HG03045 (cell line): Measurements from ENCODE around the gene TLE7.

Source experiments
- ATAC-seq: cut with Tn5 transposase; IDR thresholded peaks from one replicate; pipeline ENCODE4 v1.9.1; 2021; ENCODE audit warnings: mild to moderate bottlenecking, moderate library complexity; ENCODE audit not compliant: unreplicated experiment

The TLE7 gene

DNA sequence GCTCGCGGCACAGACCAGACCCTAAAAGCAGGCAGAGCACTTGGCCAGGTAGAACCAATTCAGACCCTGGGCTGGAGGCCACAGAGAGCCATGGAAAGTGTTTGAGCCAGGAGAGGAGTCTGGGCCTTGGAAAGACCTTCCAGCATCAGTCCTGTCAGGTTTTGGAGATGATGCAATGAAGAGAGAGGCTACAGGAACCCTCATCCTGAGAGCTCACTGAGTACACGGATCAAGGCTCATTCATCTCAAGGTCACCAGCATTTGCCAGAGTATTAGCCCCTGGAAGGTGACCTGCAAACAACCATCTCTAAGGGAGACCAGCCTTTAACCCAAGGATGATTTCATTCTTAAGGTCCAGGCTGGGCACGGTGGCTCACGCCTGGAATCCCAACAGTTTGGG, 27.8 kb downstream of the TLE7 start:
- no peak for ATAC-seq

DNA sequence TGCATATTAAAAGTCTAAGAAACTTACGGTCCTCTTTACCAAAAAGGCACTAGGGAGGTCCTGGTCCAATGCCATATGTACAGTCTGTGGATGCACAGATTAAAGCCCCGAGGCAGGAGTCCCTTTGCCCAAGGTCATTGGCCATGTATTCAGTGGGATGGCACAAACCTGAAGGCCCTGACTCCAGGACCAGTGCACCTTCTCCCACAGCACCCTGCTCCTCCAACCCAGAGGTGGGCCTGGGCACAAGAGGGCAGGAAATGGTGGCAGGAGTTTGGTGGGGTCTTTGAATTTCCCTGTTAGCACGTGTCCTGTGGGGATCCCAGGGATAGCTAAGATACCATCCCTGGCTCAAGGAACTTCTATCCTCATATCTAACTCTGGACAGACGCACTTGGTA, 28.5 kb downstream of the TLE7 start:
- no peak for ATAC-seq

DNA sequence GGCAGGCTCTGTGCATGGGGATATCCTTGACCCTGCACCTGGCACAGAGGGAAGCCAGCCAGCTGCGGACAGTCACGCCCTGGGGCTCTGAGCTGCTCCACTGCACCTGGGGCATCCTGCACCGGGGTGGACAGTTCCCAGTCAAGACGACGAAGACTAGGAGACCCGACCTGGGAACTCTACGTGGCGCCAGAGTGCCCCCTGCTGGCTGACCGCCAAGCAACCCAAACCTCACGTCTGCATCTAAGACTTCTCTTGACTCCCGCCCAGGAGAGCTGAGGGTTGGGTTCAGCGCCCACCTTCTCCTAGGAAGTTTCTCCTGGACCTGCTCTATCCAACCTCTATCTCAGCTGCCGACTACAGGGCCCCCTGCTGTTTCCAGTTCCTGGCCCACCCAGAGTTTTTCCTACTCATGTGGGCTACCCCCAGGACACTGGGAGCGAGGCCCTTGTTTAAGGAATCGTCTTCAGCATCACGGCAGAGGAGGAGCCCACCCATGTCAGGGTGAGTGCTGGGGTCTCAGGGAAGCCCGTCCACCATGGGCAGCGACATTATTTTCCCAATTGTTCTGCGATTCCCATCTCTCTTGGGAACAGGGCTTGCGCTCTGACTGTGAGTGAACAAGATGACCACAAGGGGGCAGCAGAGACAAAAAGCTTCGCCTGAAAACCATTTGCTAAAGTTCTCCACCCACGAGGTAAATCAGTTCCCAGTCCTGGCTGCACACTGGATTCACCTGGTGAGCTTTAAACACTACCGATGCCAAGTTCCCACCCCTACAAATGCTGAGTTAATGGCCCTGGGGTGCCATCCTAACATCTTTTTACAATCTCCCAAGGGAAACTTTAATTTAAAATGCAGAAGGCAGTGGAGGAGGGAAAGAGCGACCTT, 29.3 kb downstream of the TLE7 start:
- ATAC-seq: peak; percentile 58

DNA sequence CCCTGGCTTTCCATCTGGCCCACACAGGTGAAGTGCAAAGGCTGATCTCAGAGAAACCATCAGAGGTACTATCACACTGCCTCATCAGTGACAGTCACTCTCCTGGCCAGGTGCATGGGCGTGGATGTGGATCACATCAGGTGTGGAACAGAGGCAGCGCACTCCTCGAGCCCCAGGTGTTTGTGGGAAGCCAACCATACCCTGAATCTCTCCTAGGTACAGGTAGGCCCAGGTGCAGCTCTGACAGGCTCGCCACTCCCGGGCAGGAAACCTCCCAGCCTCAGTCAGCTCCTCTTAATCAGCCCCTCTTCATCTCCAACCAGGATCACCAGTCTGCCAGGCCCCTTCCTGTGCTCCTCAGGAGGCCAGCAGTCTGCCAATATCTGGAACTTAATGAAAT, 31.7 kb downstream of the TLE7 start:
- ATAC-seq: no peak

DNA sequence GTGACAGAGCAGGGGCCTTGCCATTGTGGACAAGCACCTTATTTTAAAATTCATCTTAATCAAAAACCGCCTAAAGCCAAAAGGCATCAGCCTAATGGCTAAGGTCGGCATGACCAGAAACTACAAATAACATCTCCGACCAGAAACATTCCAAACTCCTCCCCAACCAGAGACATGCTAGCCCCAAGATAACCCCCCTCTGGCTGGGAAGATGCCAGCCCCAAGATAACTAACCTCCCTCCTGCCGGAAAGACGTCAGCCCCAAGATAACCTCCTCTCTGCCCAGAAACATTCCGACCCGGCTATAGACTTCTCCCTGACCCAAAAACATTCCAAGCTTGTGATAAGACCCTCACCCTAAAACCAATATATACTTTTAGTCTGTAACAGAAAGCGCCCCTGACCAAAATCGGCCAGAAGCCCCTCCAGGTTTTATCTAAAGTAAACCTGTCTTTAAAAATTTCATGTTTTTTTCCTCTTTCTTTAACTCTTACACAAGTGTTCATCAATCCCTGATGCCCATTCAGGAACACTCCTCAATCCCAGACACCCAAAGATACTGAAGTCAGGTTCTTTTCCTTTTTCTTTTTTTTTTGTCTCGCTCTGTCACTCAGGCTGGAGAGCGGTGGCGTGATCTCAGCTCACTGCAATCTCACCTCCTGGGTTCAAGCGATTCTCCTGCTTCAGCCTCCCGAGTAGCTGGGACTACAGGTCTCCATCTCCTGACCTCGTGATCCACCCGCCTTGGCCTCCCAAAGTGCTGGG, 32.7 kb downstream of the TLE7 start:
- ATAC-seq: no peak

DNA sequence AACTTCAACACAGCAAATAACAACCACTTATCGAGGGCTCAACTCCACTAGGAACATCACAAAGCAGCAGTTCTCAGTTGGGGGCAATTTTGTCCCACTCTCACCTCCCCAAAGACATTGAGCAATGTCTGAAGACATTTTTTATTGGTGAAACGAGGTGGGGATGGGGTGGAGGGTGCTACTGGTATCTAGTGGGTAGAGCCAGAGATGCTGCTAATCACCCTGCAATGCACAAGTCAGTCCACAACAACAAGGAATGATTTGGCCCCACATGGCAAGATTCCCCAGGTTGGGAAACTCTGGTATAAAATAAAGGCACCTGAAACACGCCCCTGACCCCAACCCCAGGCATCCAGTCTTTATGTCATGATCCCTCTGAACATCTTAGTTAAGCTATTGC, 33.3 kb downstream of the TLE7 start:
- no peak for ATAC-seq

DNA sequence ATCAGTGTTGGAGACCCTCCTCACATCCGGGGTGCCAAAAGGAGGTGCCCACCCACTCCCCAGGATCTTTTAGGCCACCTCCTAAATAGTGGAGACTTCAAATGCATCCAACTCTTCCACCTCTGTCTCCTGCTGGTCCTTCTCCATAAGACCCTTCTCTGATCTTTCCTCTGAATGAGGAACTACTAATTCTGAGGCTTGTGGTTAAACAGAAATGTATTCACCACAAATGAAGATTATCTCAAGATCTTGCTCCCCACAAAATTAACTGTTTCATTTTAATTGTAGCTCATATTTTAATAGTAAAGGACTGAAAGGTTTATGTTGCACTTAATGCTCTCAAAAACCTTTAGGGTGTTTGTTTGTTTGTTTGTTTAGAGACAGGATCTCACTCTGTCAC, 34.1 kb downstream of the TLE7 start:
- ATAC-seq: no peak

DNA sequence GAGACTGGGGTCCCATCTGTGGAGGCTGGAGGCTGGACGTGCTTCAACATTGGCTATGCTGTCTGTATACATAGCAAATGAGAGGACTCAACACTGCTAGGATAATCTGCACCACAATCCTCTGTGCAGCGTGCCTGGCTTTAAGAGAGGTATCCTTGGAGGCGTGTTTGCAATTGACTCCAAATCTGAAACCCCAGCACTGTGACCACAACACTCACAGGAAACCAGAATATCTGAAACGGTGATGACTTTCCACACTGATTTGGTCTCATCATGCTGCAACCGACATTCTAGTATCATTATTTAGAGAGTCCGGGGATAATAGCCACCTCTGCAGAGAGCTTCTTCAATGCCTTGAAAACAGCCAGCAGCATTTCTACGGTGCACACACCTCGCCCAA, 35.1 kb downstream of the TLE7 start:
- no peak for ATAC-seq

DNA sequence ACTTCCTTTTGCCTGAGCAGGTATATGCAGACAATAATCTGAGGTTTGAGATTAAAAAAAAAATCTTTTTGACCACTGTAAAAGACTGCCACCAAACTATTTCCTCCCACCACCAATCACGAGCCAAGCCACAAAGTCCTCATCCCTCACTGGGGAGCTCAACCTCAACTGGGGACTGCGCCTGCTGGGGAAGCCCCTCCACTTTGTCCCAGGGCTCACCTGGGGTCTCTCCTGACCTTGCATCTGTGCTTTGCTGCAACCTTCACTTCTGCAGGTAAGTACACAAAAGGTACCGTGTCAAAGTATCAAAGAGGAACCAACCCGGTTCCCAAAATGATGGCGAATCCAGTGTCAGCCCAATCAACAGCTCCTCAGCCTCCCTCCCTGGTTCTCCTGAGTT, 35.5 kb downstream of the TLE7 start:
- no peak for ATAC-seq

DNA sequence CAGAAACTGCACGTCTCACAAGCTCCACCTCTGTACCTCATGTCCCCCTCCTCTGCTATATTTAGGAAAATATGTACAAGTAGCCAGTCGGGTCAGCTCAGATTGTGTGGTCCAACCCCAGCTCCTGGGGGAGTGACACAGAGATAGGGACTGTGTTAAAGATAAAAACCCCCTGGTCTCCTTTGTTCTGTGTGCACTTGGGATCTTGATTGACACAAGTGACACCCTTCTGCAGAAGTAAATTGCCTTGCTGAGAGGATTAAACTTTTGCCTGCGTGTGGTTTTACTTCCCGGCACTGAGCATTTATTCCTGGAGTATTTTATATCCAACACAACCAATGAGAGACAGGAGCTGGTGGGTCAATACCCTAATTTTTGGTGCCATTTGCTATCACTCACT, 37.5 kb downstream of the TLE7 start:
- no peak for ATAC-seq

DNA sequence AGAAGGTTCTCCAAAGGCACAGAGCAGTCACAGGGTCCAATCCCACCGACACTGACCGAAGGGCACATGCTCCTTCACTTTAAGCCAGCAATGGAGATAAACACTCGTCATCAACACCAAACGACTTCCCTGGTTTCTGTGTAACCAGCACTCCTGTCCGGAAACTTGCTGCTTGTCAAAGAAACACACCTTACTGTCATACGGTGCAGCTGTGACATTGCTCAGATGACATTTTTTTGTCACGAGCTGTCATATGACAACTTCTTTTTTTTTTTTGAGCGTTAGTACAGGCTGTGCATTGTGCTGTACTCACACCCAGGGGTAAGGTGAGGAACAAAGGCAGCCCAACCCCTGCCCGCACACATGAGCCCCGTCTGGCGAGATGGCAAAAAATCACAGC, 39.2 kb downstream of the TLE7 start:
- ATAC-seq: no peak

DNA sequence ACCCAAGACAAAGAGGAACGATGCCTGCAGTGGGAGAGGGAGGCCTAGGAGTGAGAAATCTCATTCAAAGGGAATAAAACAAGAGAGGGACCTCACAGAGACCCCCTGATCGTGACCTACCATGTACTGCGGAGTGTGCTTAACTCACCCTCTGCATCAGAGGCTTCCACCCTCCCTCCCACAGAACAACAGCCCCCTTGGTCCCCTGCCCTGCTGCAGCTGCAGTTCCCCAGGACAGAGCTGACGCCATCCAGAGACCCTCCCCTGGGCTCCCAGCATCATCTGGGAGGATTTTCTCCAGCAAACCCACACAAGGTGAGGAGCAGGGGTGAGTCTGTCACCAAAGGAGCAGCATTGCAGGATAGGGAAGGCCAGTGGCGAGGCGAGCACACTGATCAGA, 39.8 kb downstream of the TLE7 start:
- no peak for ATAC-seq

DNA sequence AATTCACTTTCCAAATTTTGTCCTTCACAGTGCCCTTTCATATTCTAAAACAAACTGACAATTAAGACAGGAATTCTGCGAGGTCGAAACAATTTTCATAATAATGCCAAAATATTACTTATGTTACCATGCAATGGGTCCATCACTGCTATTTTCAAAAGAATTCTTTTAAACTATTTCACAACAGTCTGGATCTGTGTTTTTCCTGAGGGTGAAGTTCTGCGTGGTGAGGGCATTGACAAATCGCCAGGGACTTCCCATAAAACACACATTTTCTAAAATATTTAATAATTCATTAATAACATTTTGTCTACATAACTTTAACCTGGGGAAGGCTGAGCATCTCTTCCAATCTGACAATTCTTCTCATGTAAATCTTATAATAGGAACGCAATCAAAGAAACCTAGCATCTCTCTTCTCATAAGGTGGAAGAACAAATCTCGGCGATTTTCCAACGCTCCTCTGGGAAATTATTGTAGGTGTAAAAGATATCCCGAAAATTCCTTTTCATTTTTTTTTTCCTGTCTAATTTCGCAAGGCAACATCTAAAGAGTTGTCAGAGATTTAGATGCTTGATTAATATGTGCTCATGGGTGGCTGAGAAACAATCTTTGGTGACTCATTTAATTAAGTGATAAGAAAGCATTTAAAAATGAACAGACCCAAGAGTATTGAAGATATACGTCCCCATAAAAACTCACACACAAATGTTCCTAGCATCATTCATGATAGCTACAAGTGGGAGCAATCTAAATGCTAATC, 41.9 kb downstream of the TLE7 start:
- ATAC-seq: no peak

DNA sequence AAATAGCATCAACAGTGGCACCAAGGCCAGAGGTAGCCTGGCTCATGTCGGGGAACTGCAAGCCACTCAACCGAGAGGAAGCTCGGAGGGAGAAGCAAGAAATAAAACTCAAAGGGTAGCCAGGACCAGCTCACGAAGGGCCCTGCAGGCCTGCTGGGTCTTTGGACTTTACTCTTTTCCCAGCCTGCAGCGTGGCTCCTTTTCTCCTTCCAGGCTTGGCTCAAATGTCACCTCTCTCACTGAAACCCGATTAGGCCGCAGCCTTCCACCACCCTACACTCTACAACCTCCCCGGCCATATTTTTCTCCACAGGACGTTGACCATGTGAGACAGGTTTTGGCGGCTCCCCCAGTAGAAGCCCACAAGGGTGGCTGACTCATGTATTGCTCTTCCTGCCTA, 45.3 kb downstream of the TLE7 start:
- ATAC-seq: no peak

DNA sequence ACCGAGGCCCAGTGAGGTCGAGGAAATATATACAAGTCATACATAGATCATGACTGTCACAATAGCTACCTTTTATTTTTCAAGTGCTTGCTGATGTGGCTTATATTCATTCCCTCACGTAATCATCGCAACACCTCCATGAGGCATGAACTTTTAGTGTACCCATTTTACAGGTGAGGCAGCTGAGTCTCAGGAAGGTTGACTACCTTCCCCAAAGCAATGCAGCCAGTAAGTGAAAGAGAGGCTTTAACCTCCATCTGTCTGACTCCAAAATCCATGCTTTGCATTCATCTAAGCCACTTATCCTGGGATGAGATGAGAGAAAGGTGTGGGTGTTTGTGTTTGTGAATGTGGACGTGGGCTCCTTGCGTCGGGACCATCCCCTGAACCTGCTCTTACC, 52.5 kb downstream of the TLE7 start:
- ATAC-seq: no peak

DNA sequence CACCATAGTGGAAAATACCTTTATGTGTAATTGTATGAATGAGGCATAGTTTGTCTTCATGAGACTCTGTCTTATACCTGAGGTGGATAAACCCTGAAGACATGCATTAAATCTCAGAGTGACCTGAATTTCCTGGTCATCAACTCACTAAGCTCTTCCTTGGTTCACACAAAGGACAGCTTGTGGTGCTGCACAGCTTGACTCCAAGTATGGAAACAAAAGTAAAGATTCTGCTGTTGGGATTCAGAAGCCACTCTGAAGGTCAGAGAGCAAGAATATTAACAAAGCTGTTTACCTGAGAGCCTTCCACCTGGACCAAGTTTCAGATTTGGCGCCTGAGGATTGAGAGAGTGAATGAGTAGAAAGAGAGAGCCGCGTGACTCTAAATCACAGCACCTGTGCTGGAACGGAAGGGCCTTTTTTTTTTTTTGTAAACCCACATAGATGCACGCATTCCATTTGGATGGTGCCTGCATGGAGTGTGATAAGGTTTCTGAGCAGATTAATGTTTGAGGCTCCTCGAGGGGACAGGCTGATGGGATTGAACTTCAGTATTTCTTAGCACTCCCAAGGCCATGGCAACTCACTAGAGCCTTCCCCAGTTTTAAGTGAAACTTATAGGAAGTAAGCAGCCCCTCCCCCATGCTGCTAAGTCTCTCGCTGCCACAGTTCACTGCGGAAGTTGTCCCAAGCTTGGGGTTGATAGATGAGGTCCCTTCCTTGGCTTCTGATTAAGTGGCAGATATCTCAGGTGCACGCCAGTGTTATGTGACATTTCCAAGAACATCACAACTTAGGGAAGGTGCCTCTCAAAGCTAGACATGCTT, 54.6 kb downstream of the TLE7 start:
- ATAC-seq: no peak

DNA sequence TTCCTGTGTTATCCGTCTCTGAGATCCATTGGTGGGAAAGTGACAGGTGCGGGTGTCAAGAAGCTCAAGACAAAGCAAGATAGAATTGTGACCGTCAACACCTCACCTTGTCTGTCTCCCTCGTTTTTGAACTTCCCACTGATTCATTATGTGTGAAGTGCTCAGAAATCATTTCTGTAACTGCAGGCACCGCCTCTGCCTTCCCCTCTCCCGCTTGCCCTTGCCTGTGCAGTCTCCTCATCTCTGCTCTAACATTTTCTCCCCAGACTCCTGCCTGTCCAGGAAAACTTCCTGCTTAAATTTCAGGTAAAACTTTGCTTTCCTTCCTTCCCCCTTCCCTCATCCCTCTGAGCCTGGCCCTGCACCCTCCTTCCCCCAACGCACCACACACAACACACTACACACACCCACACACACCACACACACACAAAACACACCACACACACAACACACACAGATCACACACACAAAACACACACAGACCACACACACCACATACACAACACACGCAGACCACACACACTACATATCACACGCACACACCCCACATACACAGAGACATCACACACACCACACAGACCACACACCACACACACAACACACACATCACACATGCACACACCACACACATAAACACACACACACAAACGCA, 57.7 kb downstream of the TLE7 start:
- ATAC-seq: no peak

DNA sequence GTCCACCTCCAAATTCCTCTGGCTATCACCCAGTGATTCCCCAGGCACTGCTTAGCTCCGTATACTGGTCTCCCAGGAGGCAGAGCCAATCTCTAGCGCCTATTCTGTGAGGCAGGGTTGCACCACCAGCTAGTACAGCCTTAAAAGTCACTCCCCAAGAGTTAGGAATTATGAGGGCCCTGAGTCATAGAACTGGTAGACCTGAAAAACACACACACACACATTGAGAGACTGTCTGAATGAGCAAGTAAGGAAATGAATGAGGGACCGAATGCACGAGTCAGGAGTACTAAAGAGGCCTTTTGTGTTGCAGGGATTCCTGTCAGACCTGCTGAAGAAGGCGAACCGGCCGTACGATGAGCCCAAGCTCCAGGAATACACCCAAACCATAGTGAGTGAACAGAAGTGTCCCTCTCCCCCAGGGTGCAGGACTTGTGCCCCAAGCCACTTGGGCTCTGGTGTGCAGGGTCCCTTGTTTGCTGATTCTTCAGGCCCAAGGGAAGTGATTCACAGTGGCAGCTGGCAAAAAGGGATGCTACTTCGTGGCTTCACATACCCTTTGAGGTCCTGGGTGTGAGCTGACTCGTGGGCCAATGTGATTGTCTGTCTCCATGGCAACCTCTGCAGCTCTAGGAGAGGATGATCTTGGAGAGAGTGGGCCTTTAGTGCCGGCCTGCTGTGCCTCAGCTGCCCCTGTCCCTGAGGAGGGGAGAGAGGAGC, 58.6 kb downstream of the TLE7 start:
- no peak for ATAC-seq

DNA sequence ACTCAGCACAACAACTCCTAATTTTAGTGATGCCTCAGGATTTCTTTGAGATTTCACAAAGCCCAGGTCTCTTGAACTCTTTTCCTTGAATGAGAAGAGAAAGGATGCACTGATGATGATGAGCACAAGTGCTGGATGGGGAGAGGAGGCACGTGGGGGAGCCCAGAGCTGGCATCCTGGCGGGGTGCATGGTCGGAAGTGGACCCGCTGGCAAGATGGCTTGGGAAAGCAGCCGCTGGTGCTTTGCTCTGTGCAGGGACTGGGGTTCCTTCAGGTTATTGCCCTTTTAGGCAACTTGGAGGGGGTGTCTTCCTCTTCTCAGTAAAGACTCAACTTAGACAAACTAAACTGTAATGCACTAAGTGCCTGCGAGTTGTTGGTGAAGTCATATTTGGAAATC, 61.0 kb downstream of the TLE7 start:
- no peak for ATAC-seq
